MCF 10A (cell line): Measurements from ENCODE around the gene COG3. TPM values are rescaled to one million over a fixed set of nuclear protein-coding genes. Genes with fewer than 3 reads are reported as not detected.
A peak's percentile ranks its signal among the peaks of the same experiment; 100 is the strongest.
"Not testable (repeated sequence)": the region's sequence is repeated elsewhere in the genome, so short reads cannot be mapped to it uniquely, and the experiment has no call there.

Experiments
- BruUV-seq: library from RNA; stranded (reverse); fragments of 400-500 nt; replicated peaks from 2 replicates; lab custom pipeline; 2021; lab: Mats Ljungman, UMichigan
- CTCF ChIA-PET: fragments of 300-600 bp; sonication (Branson Sonifier 250); formaldehyde crosslinking; extraction: SDS; loops from one replicate; lab custom pipeline; 2021; ENCODE audit warnings: antibody characterized with exemption, inconsistent platforms; lab: Yijun Ruan, JAX
- POLR2A ChIA-PET: fragments of 300-600, 350-650 bp; sonication (Branson Sonifier 250); formaldehyde crosslinking; extraction: SDS; loops from one replicate; lab custom pipeline; 2020; ENCODE audit warnings: antibody characterized with exemption, inconsistent platforms; lab: Yijun Ruan, JAX
- DNase-seq: peaks from one replicate; pipeline ENCODE4 v3.0.0-alpha.2; 2018; ENCODE audit not compliant: unreplicated experiment
- H3K27ac Mint-ChIP-seq: one replicate; pipeline ENCODE4 v1.8.0; 2022; ENCODE audit warnings: mild to moderate bottlenecking, low read depth, mixed read lengths; ENCODE audit not compliant: unreplicated experiment
- H3K27me3 Mint-ChIP-seq: one replicate; pipeline ENCODE4 v1.8.0; 2022; ENCODE audit warnings: mixed read lengths; ENCODE audit not compliant: insufficient read depth, unreplicated experiment
- H3K36me3 Mint-ChIP-seq: one replicate; pipeline ENCODE4 v1.8.0; 2022; ENCODE audit warnings: mild to moderate bottlenecking, moderate library complexity, mixed read lengths; ENCODE audit not compliant: insufficient read depth, unreplicated experiment
- H3K4me1 Mint-ChIP-seq: one replicate; pipeline ENCODE4 v1.8.0; 2022; ENCODE audit warnings: mixed read lengths; ENCODE audit not compliant: insufficient read depth, unreplicated experiment
- H3K4me3 Mint-ChIP-seq: one replicate; pipeline ENCODE4 v1.8.0; 2022; ENCODE audit warnings: mild to moderate bottlenecking, moderate library complexity, mixed read lengths; ENCODE audit not compliant: unreplicated experiment
- H3K9me3 Mint-ChIP-seq: one replicate; pipeline ENCODE4 v1.8.0; 2022; ENCODE audit warnings: mixed read lengths; ENCODE audit not compliant: unreplicated experiment
- intact Hi-C: fragments of 100-400 bp; cut with micrococcal nuclease; formaldehyde crosslinking; loops from 2 replicates; pipeline ENCODE4 v1.14.1; 2022
- total RNA-seq: library from RNA; stranded (reverse); gene quantifications from 2 replicates; pipeline ENCODE4 v1.2.3, GENCODE V29; 2022
- TF ChIP-seq, protein P1 (sequence below): fragments of 200-600 bp; IDR thresholded peaks from one replicate; pipeline ENCODE4 v1.8.0; 2022; ENCODE audit warnings: antibody characterized with exemption, mild to moderate bottlenecking; ENCODE audit not compliant: unreplicated experiment

Gene COG3
- total RNA-seq, 1 experiment from 2014 or later: 44.1 TPM

DNA sequence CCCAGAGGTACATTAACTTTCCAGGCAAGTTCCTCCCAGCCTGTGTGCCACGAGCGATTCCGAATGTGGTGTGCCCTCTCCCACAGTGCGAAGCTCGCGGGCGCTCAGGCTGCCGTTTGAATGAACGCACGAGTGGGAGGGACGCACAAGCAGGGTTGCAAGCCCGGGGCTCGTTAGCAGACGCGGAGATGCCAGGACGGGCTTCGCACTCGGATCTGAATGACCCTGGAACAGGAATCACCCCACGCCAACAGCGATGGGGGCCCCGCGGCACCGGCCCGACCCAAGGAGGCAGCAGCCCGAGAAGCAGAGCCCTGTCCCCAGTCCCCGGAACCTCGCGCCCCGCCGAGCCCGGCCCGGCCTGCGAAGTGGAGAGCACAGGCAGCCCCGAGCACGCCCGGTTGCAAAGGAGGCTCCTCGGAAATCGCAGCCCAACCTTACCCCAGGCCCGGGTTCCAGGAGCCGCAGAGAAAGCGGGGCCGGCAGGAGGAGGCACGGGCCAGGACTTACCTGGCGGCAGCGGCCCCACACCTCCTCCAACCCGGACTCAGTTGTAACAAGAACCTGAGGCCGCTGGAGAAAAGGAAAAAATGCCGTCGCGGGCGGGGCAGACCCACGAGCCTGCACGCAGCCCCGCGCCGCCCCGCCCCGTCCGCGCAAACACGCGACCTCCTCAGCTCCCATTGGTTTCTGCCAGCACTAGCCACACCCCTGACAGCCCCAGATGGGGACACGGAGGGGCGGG is 46.8 kb upstream of the COG3 start, which contains the start of gene SLC25A30:
TSS of gene SLC25A30 (minus strand) at position 584 of the 745 bp plus-strand sequence. CDS start 6,948 bp downstream, outside the sequence.
- BruUV-seq: no TSS peak
- CTCF ChIA-PET: interaction anchor here (0.6 to 1.5 kb wide), 9 partner anchors 12 to 211 kb away, joined by 3 to 4 read pairs (median 3); no protein-coding TSS in a partner anchor
- TF ChIP-seq, protein P1, sequence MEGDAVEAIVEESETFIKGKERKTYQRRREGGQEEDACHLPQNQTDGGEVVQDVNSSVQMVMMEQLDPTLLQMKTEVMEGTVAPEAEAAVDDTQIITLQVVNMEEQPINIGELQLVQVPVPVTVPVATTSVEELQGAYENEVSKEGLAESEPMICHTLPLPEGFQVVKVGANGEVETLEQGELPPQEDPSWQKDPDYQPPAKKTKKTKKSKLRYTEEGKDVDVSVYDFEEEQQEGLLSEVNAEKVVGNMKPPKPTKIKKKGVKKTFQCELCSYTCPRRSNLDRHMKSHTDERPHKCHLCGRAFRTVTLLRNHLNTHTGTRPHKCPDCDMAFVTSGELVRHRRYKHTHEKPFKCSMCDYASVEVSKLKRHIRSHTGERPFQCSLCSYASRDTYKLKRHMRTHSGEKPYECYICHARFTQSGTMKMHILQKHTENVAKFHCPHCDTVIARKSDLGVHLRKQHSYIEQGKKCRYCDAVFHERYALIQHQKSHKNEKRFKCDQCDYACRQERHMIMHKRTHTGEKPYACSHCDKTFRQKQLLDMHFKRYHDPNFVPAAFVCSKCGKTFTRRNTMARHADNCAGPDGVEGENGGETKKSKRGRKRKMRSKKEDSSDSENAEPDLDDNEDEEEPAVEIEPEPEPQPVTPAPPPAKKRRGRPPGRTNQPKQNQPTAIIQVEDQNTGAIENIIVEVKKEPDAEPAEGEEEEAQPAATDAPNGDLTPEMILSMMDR: no peak
- Mint-ChIP-seq H3K36me3 (peaks cover 16% of the 10 kb centered on the region), H3K4me3 (peak within 1 kb of the TSS; percentile 81), H3K4me1 (peaks cover 6% of the 10 kb centered on the region), H3K27me3 (no peaks in the 10 kb centered on the region), H3K27ac (peak within 1 kb of the TSS; percentile 87), H3K9me3 (no peaks in the 10 kb centered on the region)
- POLR2A ChIA-PET: interaction anchor here (0.6 to 4.5 kb wide), 28 partner anchors 8 to 1536 kb away, joined by 3 to 81 read pairs (median 3); partner anchors contain the start of genes COG3 and TPT1
- peak; percentile 83 for DNase-seq
- intact Hi-C loops: loop anchor here (5.0 kb wide), 1 partner anchor 44 kb away; the partner anchor contains the start of gene COG3

DNA sequence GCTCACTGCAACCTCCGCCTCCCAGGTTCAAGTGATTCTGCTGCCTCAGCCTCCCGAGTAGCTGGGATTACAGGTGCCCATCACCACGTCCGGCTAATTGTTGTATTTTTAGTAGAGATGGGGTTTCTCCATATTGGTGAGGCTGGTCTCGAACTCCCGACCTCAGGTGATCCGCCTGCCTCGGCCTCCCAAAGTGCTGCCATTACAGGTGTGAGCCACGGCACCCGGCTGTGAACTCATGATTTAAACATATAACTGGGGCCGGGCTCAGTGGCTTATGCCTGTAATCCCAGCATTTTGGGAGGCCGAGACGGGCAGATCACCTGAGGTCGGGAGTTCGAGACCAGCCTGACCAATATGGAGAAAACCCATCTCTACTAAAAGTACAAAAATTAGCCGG is 45.4 kb upstream of the COG3 start:
- intact Hi-C loops: loop anchor here (5.0 kb wide), 1 partner anchor 43 kb away; the partner anchor contains the start of gene COG3
- POLR2A ChIA-PET: interaction anchor here (3.6 kb wide), 1 partner anchor 63 kb away, joined by 52 read pairs; no protein-coding TSS in a partner anchor
- not testable (repeated sequence) for BruUV-seq, H3K27ac Mint-ChIP-seq, DNase-seq, H3K27me3 Mint-ChIP-seq, H3K9me3 Mint-ChIP-seq, H3K4me3 Mint-ChIP-seq, H3K4me1 Mint-ChIP-seq
- CTCF ChIA-PET: interaction anchor here (0.6 to 1.3 kb wide), 2 partner anchors 48 to 82 kb away, joined by 3 read pairs; no protein-coding TSS in a partner anchor
- peaks cover 10% of the 10 kb centered on the region for H3K36me3 Mint-ChIP-seq

DNA sequence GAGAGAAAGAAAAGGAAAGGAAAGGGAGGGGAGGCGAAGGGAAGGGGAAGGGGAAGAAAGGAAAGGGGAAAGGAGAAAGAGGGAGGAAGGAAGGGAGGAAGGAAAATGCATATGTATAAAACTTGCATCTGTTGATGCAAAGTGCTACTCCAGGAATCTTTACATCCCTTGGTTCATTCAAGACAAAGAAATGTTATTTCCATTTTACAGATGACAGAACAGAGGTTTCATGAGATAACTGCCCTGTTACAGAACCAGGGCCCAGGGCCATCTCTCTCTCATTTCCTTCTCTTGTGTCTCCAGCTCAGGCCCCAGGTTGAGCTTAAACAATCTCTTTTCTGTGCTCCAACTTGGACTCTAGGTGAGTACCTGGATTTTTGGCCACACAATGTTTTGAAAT is 44.8 kb upstream of the COG3 start:
- BruUV-seq: no TSS peak
- TF ChIP-seq, protein P1: no peak
- POLR2A ChIA-PET: no interaction called here
- intact Hi-C loops: loop anchor here (5.0 kb wide), 1 partner anchor 42 kb away; the partner anchor contains the start of gene COG3
- no peaks in the 10 kb centered on the region for H3K27me3 Mint-ChIP-seq
- no peaks in the 10 kb centered on the region for H3K9me3 Mint-ChIP-seq
- H3K4me1 Mint-ChIP-seq: peaks cover under 1% of the 10 kb centered on the region
- CTCF ChIA-PET: interaction anchor here (1.3 kb wide), 1 partner anchor 48 kb away, joined by 3 read pairs; no protein-coding TSS in a partner anchor
- H3K4me3 Mint-ChIP-seq: no peak overlapping the region
- H3K27ac Mint-ChIP-seq: no peak overlapping the region
- no peak for DNase-seq
- peaks cover 10% of the 10 kb centered on the region for H3K36me3 Mint-ChIP-seq

DNA sequence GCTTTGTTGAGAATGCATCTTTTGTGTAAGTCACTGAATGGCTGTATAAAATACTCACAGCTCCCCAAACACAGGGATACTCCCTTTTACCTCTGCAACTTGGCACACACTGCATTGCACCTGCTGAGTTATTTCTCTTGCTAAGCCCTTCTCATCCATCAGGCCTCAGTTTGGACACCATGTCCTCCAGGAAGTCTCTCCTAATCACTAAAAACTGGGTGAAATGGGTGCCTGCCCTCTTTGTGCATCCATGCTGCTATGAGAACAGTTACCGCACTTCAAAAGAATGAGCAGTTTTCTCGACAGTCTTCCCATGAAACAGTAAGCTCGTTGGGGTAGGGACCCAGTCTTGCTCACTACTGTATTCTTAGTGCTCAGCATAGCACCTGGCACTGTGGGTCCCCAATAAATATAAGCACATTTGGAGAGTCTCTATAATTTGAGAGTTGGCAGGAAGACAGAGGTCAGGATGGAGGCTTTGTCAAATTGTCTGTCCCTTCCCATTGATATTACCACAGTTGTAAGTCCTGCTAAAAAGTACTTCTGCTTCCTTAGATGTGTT is 41.9 kb upstream of the COG3 start:
- Mint-ChIP-seq H3K4me3 (no peak overlapping the region), H3K9me3 (no peaks in the 10 kb centered on the region), H3K27me3 (no peaks in the 10 kb centered on the region), H3K4me1 (no peaks in the 10 kb centered on the region), H3K36me3 (no peaks in the 10 kb centered on the region), H3K27ac (no peak overlapping the region)
- CTCF ChIA-PET: interaction anchor here (0.6 to 0.7 kb wide), 2 partner anchors 112 to 257 kb away, joined by 3 read pairs; no protein-coding TSS in a partner anchor
- TF ChIP-seq, protein P1: no peak
- BruUV-seq: no TSS peak
- intact Hi-C loops: no loop called here
- POLR2A ChIA-PET: interaction anchor here (0.6 to 1.7 kb wide), 2 partner anchors 38 to 42 kb away, joined by 3 to 7 read pairs; partner anchors contain the start of gene COG3
- no peak for DNase-seq

DNA sequence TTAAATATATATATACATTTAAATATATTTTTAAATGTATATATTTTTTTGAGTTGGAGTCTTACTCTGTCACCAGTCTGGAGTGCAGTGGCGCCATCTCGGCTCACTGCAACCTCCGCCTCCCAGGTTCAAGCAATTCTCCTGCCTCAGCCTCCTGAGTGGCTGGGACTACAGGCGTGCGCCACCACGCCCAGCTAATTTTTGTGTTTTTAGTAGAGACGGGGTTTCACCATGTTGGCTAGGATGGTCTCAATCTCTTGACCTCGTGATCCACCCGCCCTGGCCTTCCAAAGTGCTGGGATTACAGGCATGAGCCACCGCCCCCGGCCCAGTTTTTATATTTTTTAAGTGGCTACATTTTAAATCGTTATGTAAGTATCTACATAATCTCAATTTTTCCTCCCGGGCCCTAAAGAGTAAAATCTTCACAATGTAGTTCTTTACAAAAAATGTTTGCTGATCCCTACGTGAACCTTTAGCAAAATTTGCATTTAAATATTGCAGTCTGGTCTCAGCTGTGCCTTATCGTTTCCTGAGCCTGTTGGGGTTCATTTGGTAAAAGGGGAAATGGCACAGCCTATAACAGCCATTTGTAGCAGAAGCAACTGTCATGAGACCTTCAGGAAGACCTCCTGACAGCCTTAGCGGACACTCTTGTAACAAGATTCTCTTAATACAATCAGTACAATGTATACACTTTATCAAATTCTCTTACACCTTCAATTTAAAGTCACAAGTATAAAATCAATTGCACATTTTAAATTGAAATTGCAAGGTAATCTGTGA is 38.5 kb upstream of the COG3 start:
- BruUV-seq, H3K4me1 Mint-ChIP-seq, H3K4me3 Mint-ChIP-seq, H3K27ac Mint-ChIP-seq, H3K27me3 Mint-ChIP-seq, DNase-seq, H3K9me3 Mint-ChIP-seq, intact Hi-C loops, H3K36me3 Mint-ChIP-seq: not testable (repeated sequence)
- ChIA-PET CTCF (interaction anchor here (0.5 kb wide), 1 partner anchor 1541 kb away, joined by 3 read pairs; no protein-coding TSS in a partner anchor), POLR2A (interaction anchor here (0.6 kb wide), 1 partner anchor 704 kb away, joined by 4 read pairs; no protein-coding TSS in a partner anchor)
